GM12864 (cell line): ENCODE measurements around the gene PATE3.

Experiments
- DNase-seq: peaks from one replicate; pipeline ENCODE4 v3.0.0-alpha.2; 2011; ENCODE audit warnings: low read depth
- H3K4me3 ChIP-seq: 2 replicates; pipeline ENCODE4 v1.5.1; 2011; ENCODE audit warnings: mild to moderate bottlenecking, low read depth, low read length, control low read depth
- TF ChIP-seq, protein P1 (sequence below): IDR thresholded peaks from 2 replicates; pipeline ENCODE4 v1.5.1; 2011; ENCODE audit warnings: low read depth, mild to moderate bottlenecking, moderate library complexity, low read length, control low read depth, inconsistent platforms; ENCODE audit errors: missing control alignments

The PATE3 gene, protein sequence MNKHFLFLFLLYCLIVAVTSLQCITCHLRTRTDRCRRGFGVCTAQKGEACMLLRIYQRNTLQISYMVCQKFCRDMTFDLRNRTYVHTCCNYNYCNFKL

DNA sequence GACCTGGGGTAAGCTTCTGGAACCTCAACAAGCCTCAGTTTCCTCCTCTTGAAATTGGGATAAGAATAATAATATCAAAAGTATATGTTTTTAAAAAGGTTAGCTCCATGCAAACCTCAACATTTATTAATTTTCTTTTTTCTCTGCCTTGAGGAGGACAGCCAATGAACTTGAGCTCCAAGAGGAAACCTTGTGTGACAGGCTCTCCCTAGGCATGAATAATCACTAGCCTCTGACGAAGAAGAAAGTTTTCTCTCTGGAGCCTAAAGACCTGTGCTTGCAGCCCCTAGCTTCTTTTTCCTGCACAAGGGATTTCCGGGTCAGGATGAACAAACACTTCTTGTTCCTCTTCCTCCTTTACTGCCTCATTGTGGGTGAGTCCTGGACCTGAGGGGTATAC lies at the start of gene PATE3:
Gene PATE3, plus strand, starts transcription at position 301 of the 400 bp plus-strand sequence. Its CDS starts 25 bp downstream, at position 326.
- DNase-seq = no peak
- no peak within 1 kb of the TSS for H3K4me3 ChIP-seq
- TF ChIP-seq, protein P1, sequence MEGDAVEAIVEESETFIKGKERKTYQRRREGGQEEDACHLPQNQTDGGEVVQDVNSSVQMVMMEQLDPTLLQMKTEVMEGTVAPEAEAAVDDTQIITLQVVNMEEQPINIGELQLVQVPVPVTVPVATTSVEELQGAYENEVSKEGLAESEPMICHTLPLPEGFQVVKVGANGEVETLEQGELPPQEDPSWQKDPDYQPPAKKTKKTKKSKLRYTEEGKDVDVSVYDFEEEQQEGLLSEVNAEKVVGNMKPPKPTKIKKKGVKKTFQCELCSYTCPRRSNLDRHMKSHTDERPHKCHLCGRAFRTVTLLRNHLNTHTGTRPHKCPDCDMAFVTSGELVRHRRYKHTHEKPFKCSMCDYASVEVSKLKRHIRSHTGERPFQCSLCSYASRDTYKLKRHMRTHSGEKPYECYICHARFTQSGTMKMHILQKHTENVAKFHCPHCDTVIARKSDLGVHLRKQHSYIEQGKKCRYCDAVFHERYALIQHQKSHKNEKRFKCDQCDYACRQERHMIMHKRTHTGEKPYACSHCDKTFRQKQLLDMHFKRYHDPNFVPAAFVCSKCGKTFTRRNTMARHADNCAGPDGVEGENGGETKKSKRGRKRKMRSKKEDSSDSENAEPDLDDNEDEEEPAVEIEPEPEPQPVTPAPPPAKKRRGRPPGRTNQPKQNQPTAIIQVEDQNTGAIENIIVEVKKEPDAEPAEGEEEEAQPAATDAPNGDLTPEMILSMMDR = no peak

GRCh38 chr11:125740617-125741016 lies 47.3 kb upstream of the PATE3 start:
- H3K4me3 ChIP-seq = no peak overlapping the region
- TF ChIP-seq, protein P1 = no peak
- DNase-seq = no peak

DNA sequence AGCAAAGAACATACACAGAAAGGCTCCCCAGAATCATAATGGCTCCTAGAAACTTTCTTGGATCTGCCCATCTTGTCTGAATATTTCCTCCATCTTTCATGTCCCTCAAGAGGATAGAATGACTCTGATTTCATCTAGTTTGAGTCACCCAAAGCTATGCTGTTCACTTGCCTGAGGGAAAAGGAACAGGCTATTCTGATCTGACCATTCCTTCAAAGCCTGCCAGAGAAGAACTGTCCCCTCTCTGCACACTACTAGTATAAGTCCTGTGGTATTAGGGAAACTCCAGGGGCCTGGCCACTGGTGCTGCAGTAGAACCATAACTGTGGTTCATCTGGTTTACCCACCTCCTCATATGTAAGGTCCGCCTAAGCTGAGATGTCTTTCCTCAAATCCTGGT lies 44.2 kb upstream of the PATE3 start:
- TF ChIP-seq, protein P1 = no peak
- H3K4me3 ChIP-seq = no peak overlapping the region
- DNase-seq = no peak

- DNase-seq = no peak
- TF ChIP-seq, protein P1 = no peak
- H3K4me3 ChIP-seq = no peak within 1 kb of the TSS
Observed at GRCh38 chr11:125745979-125746378, 41.9 kb upstream of the PATE3 start, which contains the start of gene PATE1. TSS of gene PATE1 (plus strand) at chr11:125746279. CDS start at chr11:125746305, 26 bp downstream.

GRCh38 chr11:125750629-125751028 lies 37.3 kb upstream of the PATE3 start:
- no peak for DNase-seq
- TF ChIP-seq, protein P1 = no peak
- H3K4me3 ChIP-seq = no peak overlapping the region

DNA sequence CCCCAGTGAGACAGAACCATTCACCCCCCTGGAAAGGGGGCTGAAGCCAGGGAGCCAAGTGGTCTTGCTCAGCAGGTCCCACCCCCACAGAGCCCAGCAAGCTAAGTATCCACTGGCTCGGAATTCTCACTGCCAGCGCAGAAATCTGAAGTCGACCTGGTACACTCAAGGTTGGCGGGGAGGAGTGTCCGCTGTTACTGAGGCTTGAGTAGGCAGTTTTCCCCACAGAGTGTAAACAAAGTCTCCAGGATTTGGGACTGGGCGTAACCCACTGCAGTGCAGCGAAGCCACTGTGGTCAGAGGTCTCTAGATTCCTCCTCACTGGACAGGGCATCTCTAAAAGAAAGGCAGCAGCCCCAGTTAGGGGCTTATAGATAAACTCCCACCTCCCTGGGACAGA lies 31.9 kb upstream of the PATE3 start:
- H3K4me3 ChIP-seq = no peak overlapping the region
- no peak for DNase-seq
- TF ChIP-seq, protein P1 = no peak

DNA sequence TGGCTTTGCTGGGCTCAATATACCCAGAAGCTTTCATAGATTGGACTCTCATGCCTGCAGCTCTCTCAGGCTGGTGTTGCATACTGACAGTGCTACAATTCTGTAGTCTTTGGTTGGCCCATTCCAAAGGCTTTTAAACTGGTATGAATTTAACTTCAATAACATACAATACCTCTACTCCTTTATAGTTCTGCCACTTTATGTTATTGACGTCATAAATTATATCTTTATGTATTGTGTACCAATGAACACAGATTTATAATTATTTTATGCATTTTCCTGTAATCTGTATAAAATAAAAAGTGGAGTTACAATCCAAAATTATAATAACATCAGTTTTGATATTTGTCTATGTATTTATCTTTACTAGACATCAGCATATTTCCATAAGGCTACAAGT lies 25.5 kb upstream of the PATE3 start:
- H3K4me3 ChIP-seq = no peak overlapping the region
- DNase-seq = no peak
- TF ChIP-seq, protein P1 = no peak
